SHP77 treated with DMSO at 0.1 percent for 48 hours (cell line): Measurements from ENCODE around the gene ZNF107.
"Not testable (repeated sequence)": the region's sequence is repeated elsewhere in the genome, so short reads cannot be mapped to it uniquely, and the experiment has no call there.

Source experiments
- DNase-seq: peaks from one replicate; lab custom pipeline; 2025; lab: John Stamatoyannopoulos, UW

Gene ZNF107

GRCh38 chr7:64643566-64643965 lies 22.4 kb upstream of the ZNF107 start:
- no peak for DNase-seq

- DNase-seq, result no peak
Measured at GRCh38 chr7:64651203-64651602, 14.7 kb upstream of the ZNF107 start.

GRCh38 chr7:64651632-64652165 lies 14.2 kb upstream of the ZNF107 start:
- no peak for DNase-seq

GRCh38 chr7:64653721-64654401 lies 12.1 kb upstream of the ZNF107 start:
- DNase-seq, result no peak

- no peak for DNase-seq
Measured at GRCh38 chr7:64654796-64655548, 11.0 kb upstream of the ZNF107 start.

GRCh38 chr7:64655811-64656210 lies 10.1 kb upstream of the ZNF107 start:
- no peak for DNase-seq

GRCh38 chr7:64656489-64656888 lies 9.4 kb upstream of the ZNF107 start:
- DNase-seq, result no peak

- DNase-seq, result not testable (repeated sequence)
Measured at GRCh38 chr7:64662091-64662490, 3.8 kb upstream of the ZNF107 start.

GRCh38 chr7:64666663-64667050 lies 724 bp downstream of the ZNF107 start:
- no peak for DNase-seq

GRCh38 chr7:64667311-64667710 lies 1.4 kb downstream of the ZNF107 start:
- no peak for DNase-seq

GRCh38 chr7:64672414-64672813 lies 6.5 kb downstream of the ZNF107 start:
- DNase-seq, result no peak

GRCh38 chr7:64685091-64685490 lies 19.2 kb downstream of the ZNF107 start:
- DNase-seq, result no peak

GRCh38 chr7:64685741-64686140 lies 19.8 kb downstream of the ZNF107 start:
- DNase-seq, result no peak

- DNase-seq, result no peak
Measured at GRCh38 chr7:64686493-64687184, 20.7 kb downstream of the ZNF107 start.

GRCh38 chr7:64687249-64687648 lies 21.3 kb downstream of the ZNF107 start:
- no peak for DNase-seq

GRCh38 chr7:64688988-64689387 lies 23.1 kb downstream of the ZNF107 start:
- no peak for DNase-seq

GRCh38 chr7:64691831-64692230 lies 25.9 kb downstream of the ZNF107 start:
- no peak for DNase-seq

- DNase-seq, result not testable (repeated sequence)
Measured at GRCh38 chr7:64697863-64698262, 31.9 kb downstream of the ZNF107 start.

- no peak for DNase-seq
Measured at GRCh38 chr7:64706625-64707292, 40.8 kb downstream of the ZNF107 start.

- not testable (repeated sequence) for DNase-seq
Measured at GRCh38 chr7:64717896-64718295, 52.0 kb downstream of the ZNF107 start.

GRCh38 chr7:64729089-64729848 lies 63.3 kb downstream of the ZNF107 start:
- DNase-seq, result no peak
